ENCODE data around the gene SCLT1. TPM values are rescaled to one million over a fixed set of nuclear protein-coding genes. Genes with fewer than 3 reads are reported as not detected.

Gene SCLT1
- total RNA-seq, 1 experiment from 2014 or later = 11.3 TPM

- H3K23ac ChIP-seq (ENCODE audit: insufficient read length, low read depth, low read length) = no peak overlapping the region
- no peak overlapping the region for H2BK12ac ChIP-seq (ENCODE audit: insufficient read length, low read depth, low read length)
- no peak overlapping the region for H4K8ac ChIP-seq (replicated peaks; ENCODE audit: insufficient read length, low read depth, low read length)
- H2BK15ac ChIP-seq (ENCODE audit: low read depth, low read length) = no peak overlapping the region
- peaks cover 28 to 29% of the 10 kb centered on the region in 2 experiments for H3K4me1 Mint-ChIP-seq
- no peak overlapping the region for H2AFZ ChIP-seq (ENCODE audit: low read length)
- H3K27me3 Mint-ChIP-seq (ENCODE audit: low read depth) = no peaks in the 10 kb centered on the region
- TF ChIP-seq, protein P1, sequence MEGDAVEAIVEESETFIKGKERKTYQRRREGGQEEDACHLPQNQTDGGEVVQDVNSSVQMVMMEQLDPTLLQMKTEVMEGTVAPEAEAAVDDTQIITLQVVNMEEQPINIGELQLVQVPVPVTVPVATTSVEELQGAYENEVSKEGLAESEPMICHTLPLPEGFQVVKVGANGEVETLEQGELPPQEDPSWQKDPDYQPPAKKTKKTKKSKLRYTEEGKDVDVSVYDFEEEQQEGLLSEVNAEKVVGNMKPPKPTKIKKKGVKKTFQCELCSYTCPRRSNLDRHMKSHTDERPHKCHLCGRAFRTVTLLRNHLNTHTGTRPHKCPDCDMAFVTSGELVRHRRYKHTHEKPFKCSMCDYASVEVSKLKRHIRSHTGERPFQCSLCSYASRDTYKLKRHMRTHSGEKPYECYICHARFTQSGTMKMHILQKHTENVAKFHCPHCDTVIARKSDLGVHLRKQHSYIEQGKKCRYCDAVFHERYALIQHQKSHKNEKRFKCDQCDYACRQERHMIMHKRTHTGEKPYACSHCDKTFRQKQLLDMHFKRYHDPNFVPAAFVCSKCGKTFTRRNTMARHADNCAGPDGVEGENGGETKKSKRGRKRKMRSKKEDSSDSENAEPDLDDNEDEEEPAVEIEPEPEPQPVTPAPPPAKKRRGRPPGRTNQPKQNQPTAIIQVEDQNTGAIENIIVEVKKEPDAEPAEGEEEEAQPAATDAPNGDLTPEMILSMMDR (conservative IDR thresholded peaks at IDR 0.05) = no peak; the same call in 2 of the 3 replicates
- no peak overlapping the region for H2BK5ac ChIP-seq (ENCODE audit: insufficient read length, low read length)
- H3T11ph ChIP-seq (ENCODE audit: low read length) = no peak overlapping the region
- H4K20me1 ChIP-seq (ENCODE audit: control insufficient read depth, insufficient read depth, insufficient read length) = no peaks in the 10 kb centered on the region
- H2BK20ac ChIP-seq (ENCODE audit: low read depth, low read length, poor library complexity, severe bottlenecking) = no peak overlapping the region
- no peaks in the 10 kb centered on the region for H3K23me2 ChIP-seq (ENCODE audit: insufficient read length, low read depth, low read length, poor library complexity, severe bottlenecking)
- H3K36me3 Mint-ChIP-seq (ENCODE audit: insufficient read depth in 1 of 3, low read depth in 3 of 3) = no peaks in the 10 kb centered on the region
- no peaks in the 10 kb centered on the region for H3K79me2 ChIP-seq (ENCODE audit: insufficient read depth, low read length)
- H3K27ac Mint-ChIP-seq = no peak overlapping the region
- H3K9me3 ChIP-seq (ENCODE audit: control insufficient read depth, low read depth, low read length) = no peaks in the 10 kb centered on the region
- H3K4me1 ChIP-seq (ENCODE audit: insufficient read depth, low read length) = peaks cover 3% of the 10 kb centered on the region; the same call in 1 of the 2 replicates
- no peak for DNase-seq
- no peaks in the 10 kb centered on the region for H3K9me3 Mint-ChIP-seq
- H3K4me2 ChIP-seq (ENCODE audit: insufficient read depth, insufficient read length, low read length) = no peak overlapping the region
- no peak overlapping the region for H2BK120ac ChIP-seq (ENCODE audit: low read depth, low read length, poor library complexity, severe bottlenecking)
- H3K14ac ChIP-seq (ENCODE audit: insufficient read depth, low read length) = no peak overlapping the region
- no peaks in the 10 kb centered on the region for H3K79me1 ChIP-seq (ENCODE audit: insufficient read depth, low read depth, low read length, poor library complexity, severe bottlenecking)
- no peak overlapping the region for H3K18ac ChIP-seq (ENCODE audit: insufficient read length, low read depth, low read length)
- no peak overlapping the region for H3K56ac ChIP-seq (ENCODE audit: insufficient read length, low read depth, low read length)
- no peak overlapping the region for H4K91ac ChIP-seq (ENCODE audit: insufficient read length, low read depth, low read length)
- H2AK5ac ChIP-seq (ENCODE audit: insufficient read length, low read length) = no peak overlapping the region
- H3K4ac ChIP-seq (ENCODE audit: low read depth, low read length) = no peak overlapping the region
- no peak overlapping the region for H3K27ac ChIP-seq (ENCODE audit: insufficient read length, low read depth, low read length)
- no peak overlapping the region for H3K4me3 Mint-ChIP-seq
- H4K5ac ChIP-seq (ENCODE audit: insufficient read length, low read depth, low read length) = no peak overlapping the region
- H3K9ac ChIP-seq (ENCODE audit: extremely low read depth, insufficient read length, low read length) = no peak overlapping the region
- no peaks in the 10 kb centered on the region for H3K27me3 ChIP-seq (ENCODE audit: insufficient read depth, low read length)
Measured at GRCh38 chr4:129111919-129112318, 18.6 kb upstream of the SCLT1 start.
